Hepatic stellate cell (primary cell): Measurements from ENCODE around the gene NFASC.

Experiments
- DNase-seq: peaks from one replicate; pipeline ENCODE4 v3.0.0; 2011; ENCODE audit warnings: low spot score

Gene NFASC

DNA sequence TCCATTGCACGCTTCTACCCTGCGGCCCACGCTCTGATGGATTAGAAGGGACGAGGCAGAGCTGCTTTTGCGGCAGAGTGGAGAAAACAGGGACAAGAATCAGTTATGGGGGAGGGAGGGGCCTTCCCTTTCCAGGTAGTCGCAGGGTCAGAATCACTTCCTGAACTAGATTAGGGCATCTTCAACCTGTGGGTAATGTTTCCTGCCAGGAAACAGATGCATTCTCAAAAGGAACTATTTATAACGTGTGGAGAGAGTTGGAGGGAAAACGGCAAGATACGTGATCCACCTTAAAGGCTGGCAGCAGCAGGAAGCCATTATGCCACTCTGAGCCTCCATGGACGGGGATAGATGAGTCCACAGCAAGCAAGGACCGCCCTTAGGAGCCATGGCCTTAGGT lies 112.5 kb downstream of the NFASC start:
- no peak for DNase-seq

DNA sequence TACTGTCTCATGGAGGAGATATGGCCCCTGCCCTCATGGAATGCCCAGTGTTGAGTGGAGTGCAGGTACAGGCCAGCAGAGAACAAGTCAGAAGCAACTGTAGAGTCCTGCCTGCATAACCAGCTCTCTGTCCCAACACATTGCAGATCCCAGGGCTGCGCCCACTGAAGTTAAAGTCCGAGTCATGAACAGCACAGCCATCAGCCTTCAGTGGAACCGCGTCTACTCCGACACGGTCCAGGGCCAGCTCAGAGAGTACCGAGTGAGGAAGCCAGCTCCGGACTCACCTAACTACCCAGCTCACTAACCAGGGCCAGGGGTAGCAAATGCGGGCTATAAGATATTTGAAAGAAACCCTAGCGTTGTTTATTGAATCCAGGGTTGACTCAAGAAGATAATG lies 113.2 kb downstream of the NFASC start:
- no peak for DNase-seq

DNA sequence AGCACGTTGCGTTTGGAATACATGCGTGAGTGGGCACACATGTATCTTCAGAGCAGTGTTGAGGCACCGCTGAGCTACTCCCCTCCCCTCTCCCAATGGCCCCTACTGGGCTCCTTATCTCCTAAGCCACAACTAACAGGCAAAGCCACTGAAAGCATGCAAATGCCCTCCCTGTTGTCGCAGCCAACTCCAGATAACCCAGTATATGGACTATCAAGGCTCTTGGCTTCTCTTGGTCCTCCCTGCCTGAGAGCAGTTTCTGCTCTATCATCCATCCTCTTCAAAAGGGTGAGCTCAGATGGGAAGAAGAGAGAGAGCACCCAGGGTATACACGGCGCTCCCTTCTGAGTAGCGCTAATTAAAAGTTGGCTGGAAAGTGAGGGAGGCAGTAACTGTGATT lies 113.8 kb downstream of the NFASC start:
- no peak for DNase-seq

DNA sequence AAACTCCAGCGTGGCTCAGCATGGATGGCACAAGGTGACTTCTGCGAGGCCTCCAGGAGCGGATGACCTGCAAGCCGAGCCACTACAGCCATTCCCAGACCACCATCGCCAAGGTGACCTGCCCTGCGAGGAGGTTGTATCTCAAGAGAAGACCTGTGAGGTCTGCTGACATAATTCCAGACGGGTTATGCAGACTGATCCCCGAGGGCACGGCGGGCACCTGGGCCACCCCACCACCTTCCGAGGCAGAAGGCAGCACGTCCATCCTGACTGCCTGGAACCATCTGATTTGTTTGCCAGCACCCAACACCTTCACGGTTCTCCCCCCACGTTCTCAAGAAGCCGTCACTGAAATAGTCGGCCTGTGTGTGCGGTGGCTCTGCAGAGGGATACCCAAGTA lies 115.5 kb downstream of the NFASC start:
- DNase-seq, result no peak

DNA sequence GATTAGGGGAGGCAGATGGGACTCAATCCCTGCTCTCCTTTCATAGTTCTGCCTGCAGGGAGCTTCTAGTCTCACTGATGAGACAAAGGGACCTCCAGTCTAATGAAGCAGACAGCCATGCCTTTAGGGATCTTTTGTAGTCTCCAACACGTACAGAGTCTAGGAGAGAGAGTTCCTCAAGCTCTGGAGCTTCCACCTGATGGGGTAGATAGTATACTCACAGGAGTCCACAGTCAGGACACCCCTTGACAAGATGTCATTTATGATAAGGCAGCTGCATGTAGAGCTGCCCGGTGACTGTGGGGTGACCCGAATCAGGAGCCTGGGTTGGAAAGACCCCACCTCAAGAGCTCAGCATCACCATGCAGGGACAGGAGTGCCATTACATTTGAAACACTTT lies 117.0 kb downstream of the NFASC start:
- DNase-seq, result no peak

DNA sequence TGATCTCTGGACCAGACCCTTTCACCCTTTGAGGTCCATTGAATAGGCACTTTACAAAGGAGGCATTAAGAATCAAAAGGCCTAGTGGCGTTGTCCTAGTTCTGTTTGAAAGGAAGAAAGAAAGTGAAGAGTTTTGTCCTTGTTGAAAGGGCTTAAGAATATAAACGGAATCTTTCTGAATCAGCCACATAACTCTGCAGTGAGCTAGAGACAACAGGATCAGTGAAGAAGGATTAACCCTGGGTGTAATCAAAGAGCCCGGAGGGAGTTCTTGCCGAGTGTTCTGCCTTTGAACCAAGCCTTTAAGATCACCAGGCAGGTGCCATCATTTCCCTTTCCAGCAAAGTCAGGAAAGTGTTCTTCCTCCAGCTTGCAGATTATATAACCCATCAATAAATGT lies 117.5 kb downstream of the NFASC start:
- no peak for DNase-seq

DNA sequence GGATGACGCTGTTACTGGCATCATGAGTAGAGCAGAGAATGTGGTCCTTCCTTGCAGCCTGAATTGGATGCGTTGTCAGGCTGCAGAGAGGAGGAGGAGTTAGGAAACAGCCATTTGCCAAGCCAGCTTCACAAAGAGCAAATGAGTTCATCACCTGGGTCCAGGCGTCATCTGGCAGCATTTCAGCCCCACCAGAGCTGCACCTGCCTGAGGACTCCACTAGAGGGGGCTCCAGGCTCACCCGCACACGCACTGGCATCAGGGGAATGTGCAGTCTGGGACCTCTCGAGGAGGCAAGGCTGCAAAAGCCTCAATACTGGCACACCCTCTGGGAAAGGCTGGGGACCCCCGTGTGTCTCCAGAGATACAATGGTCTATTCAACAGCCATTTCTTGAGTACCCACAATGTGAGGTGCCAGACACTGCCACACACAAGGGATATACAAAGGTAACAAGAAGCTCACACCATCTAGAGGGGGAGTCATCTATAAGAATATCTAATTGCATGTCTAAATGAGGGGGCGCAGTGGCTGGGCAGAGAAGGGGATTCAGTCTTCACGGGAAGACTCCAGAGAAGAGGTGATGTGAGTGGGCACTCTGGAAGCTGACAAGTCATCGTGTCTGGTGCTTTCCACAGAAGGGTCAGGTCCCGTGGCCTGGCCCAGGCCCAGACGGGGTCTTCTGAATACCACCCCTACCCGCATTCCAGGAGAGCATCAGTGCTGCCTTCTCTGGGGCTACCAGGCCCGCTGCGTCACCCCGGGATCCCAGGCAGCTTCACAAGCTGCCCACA lies 118.8 kb downstream of the NFASC start:
- peak; percentile 96 for DNase-seq

DNA sequence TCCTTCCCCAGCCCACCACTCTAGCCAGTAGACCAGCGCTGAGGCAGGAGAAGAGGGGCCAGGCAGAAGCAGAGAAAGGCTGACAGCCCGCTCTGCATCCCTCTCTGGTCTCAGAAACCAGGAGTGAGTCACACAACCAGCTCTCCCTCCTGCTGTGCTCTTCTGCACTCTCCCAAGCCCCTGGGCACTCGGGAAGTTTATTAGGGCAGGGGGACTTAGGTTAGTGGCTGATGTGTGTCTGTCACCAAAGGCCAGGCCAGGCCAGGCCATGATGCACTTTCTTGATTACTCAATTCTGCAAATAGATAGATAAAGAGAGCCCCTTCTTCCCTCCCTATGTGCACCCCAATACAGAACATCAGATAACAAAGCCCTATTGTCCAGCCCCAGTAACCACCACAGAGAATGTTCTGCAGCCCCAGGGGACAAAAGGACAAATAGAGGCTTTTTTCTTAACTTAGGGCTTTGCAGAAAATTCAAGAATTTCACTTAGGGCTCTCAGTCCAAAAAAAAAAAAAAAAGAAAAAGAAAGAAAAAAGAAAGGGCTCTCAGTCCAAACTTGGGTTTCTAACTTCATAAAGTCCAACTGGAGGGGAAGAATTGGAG lies 119.5 kb downstream of the NFASC start:
- no peak for DNase-seq

DNA sequence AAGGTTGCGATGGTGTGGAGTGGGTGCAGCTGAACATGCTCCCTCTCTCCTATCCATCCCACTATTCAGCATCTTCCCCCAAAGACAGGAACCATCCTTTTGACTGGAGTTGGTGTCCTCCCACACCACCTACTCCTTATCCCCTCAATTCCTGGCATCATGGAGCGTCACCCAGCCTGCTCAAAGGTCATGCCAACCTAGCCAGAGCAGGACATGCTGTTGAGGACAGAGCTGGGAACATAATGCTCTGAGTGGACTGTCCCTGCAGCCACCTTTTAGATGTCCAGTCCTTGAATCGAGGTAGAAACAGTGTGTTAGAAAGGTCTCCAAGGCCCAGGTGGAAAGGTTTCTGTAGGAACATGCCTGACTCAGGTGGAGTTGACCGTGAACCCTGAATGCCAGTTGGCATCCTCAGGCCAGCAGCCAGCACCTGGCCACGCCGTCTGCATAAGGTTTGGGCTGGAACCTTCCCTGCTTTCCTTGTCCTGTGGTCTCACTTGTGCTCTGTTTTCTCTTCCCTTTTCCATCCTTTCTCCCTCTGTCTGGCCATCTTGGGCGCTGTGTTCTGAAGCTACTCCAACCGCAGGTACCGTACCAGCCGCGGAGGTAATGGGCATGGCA lies 120.2 kb downstream of the NFASC start:
- DNase-seq, result no peak

DNA sequence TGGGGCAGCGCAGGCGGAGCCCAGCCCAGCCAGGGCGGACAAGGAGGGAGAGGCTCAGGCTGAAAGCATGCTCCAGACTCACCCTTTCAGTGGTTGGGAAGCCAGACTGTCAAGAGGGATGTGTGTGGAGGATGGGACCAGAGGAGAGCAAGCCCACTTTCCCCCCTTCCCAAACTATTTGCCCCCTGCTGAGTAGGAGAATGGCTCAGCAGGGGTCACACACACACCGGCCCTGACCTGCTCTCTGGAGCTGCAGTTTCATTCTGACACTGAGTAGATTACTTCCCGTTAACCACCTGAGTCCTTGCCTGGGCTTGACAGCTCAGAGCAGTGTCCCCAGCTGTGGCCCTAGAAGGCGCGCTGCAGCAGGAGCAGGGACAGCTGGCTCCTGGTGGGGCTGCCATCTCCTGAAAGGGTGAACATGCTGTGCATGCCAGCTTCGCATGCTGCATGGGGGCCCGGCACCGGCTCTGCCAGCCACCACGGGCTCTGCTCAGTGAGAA lies 120.7 kb downstream of the NFASC start:
- DNase-seq, result no peak

DNA sequence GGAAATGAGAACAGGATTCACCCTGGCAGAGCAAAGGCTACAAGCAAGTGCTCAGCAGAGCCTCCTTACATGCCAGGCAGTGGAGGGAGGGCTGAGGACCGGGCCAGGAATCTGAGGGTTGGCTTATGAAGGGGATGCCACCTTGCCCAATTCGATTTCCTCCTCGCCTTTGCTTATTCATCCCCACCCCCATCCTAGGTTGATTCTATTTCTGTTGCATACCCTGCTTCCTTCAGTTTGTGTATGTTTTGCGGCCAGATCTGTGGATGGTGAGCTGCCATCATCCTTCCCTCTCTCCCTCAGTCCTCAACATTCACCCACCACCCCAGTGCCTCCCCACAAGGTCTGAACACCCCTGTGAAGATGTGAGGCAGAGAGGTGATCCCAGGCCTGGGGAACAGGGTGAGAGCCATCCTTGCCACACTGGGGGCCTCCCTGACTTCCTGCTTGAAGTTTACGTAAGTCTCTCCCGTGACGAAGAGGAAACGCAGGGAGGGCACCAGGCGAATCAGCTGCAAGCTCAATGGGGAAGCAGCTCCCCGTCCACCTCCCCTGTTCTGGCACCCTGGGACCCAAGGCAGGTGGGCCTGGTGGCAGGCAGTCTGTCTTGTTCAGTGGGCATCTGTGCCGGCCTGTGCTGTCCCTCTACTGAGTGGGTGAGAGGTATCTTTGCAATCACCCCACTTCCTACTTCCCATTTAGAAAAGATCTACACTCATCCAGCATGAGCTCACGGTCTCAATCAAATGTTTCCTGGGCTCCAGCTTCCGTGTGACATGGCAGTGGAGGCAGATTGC lies 121.7 kb downstream of the NFASC start:
- no peak for DNase-seq

DNA sequence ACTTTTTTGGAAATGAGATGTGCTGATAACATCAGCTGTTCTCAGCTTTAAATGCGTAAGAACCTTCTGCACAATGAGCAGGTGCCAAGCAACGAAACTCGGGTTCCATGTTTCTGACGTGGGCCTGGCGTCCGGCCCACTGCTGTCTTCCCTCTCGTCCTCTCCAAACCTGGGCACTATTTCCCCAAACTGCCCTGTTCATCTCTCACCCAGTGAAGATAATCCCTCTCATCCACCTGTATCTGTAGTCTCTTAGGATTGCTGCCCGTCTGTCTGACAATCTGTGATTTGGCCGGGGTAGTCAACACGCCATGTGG lies 122.3 kb downstream of the NFASC start:
- DNase-seq, result no peak

DNA sequence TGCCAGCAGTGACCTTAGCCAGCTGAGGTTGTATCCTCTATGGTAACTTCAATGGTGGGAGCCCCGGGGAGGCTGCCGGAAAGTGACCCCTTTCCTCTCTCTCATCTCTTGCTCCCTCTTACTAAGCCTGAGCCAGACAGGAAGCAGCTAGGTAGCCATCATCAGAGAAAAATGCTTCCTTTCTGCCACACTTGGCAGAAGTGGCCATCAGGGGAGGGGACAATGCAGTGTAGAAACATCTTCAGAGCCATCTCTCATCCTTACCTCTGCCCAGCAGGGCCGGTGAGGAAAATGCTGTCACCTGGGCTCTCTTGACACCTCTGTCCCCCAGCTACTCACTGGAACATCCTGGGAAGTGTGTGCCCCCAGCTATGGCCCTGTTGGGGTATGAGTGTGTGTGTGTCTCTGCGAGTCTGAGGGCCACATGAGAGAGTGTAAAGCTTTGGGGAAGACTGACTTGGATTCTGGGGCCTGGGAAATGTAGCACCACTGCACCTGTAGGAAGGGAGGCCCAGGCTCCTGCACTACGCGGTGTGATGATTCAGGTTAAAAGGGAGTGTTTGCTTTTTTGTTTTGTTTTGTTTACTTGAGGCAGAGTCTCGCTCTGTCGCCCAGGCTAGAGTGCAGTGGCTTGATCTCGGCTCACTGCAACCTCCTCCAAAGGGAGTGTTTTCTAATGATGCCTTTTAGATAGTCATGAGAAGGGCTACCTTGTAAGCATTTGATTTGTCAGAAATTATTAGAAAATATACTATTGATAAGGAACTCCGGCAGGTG lies 123.6 kb downstream of the NFASC start:
- no peak for DNase-seq

DNA sequence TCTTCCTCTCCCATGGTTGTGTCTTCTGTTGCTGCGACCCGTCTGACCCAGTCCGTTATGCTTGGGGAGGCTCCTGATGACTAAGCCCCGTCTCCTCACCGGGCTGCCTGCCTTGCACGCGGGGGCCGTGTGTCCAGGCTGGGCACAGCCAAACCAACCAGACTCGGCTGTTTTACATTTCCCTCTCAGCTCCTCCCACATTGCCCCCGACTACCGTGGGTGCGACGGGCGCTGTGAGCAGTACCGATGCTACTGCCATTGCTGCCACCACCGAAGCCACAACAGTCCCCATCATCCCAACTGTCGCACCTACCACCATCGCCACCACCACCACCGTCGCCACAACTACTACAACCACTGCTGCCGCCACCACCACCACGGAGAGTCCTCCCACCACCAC lies 126.3 kb downstream of the NFASC start:
- DNase-seq, result no peak

DNA sequence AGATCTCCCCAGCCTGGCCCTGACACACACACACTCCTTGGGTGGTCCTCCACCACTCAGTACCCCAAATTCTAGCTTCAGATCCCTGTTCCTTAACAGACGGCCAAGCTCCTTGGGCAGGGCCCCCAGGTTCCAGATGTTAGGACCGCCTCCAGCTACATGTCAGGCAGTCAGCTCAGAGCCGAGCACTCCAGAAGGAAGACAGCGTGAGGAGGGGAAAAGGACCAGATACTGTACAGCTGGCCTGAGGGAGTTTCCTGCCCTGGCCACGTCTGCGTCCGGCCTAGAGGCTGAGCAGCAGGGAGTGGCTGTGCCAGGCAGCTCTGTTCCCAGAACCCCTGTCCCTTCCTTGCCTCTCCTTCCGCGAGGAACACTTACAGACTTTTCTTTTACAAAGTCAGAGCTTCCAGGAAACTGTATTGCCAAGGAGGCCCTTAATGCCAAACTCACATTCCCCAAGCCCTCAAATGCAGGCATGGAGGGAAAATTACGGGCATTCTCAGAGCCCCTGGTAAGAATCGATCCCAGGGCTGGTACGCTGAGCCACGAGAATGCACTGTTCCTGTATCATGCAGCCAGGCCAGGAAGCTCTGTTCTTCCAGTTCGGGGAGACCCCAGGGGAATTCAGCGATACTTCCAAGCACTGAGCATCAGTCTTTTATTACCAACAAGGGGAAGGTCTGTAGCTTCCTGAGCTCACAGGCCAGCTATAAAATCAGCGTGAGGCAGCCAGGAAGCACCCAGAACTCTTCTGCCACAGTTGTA lies 127.1 kb downstream of the NFASC start:
- no peak for DNase-seq

DNA sequence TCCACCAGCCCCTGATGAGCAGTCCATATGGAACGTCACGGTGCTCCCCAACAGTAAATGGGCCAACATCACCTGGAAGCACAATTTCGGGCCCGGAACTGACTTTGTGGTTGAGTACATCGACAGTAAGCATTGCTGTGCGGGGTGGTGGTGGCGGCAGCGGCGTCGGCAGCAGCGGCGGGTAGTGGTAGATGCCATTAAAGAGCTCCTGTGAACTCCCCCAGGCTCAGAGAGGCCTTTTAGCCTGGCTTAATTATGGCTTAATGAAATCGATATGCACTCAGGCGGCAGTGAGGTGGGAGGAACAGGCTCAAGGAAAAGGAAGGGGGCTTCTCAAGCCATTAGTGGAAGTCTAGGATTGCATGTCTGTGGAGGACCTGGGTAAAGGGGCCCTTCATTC lies 130.5 kb downstream of the NFASC start:
- DNase-seq, result no peak

DNA sequence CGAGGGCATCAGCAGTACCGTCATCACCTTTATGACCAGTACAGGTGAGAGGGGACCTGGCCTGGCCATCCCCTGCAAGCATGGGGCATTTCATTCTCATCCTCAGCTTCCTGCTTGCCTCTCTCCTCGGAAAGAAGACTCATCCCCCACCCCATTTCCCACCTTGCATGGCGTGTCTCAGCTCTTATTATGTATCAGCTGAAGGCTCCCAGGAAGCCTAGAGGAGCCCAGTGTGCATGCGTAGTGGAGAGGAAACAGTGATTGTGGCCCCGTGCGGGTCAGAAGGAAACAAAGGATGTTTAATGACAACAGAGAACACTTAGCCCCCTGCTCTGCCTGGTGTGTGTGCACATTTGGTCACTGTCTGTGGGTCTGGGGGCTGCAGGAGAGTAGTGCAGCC lies 132.0 kb downstream of the NFASC start:
- no peak for DNase-seq

DNA sequence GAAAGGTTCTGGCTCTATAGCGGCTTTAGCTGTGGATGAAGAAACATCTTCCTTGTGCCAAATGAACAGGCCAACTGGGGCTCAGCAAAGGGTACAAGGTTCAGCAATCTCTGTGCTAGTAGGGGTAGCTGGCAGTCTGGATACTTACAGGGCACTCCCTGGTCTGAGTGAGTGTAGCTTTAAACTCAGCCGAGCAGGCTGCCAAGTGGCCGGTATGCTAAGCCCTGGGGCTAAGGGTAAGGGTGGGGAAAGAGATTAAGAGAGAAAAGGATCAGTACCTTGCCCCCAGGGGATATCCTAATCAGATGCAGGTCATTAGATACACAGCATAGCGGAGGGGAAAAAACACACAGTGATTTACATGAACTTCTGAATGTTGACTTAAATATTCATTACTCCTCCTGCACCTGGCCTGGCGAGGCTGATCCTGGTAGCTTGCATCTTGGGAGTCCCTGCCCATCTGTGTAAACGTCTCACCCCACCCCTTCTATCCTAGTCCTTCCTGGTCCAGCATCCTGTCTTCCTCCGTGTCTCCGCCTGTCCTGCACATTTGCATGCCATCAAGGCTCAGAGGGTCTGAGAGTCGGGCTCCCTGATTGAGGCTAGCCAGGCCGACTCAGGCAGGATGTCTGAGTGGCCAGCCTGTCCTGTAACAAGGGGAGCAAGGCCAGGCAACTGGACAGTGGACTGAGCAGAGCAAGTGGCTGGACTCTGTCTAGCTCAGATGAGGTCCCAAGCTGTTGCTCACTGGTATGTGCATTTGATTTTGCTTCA lies 132.9 kb downstream of the NFASC start:
- DNase-seq, result no peak

DNA sequence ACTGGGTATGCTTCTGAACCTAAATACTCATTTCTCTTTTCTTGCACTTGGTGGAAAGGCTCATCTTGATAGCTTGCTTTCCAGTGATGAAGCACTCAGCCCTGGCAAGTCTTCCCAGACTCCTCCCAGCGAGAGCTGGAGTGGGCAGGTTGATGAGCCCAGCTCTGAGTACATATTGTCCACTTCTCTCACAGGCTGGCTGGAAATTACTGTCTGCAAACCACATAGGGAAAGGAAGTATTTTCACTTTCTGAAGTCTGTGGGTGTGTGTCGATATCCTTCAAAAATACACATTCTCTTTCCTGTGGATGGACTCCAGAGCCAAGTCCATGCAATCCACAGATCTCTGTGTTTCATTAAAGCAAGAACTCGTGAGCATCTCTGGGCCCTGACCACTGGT lies 133.7 kb downstream of the NFASC start:
- DNase-seq, result no peak

DNA sequence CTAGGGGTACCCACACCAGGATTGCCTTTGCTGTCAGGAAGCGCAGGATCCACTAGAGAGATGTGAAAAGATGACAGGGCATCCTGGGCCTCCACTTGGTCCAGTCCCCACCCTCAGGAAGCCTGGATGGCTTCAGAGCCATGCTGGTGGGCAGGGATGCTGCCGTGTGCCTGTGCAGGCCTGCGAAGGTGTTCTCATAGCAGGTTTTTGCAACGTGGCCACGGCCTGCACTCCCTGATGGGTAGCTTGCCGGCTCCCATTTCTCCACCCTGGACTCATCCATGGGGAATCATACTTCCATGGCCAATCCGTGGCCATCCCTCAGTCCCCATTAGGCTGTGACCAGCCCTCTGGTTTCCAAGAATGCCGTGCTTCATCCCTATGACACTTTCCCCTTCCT lies 138.2 kb downstream of the NFASC start:
- no peak for DNase-seq
